CD4-positive, alpha-beta T cell treated with Interleukin-10 for 1 hour (primary cell): Measurements from ENCODE around the gene PTTG1.

ENCODE experiments used
- DNase-seq: peaks from one replicate; pipeline ENCODE4 v3.0.0-alpha.2; 2020

The PTTG1 gene

GRCh38 chr5:160475864-160476438 lies 54.3 kb downstream of the PTTG1 start:
- DNase-seq: no peak

- DNase-seq: peak; percentile 54
Observed at GRCh38 chr5:160477266-160477970, 55.8 kb downstream of the PTTG1 start.

- DNase-seq: no peak
Observed at GRCh38 chr5:160478163-160478562, 56.5 kb downstream of the PTTG1 start.
